Measurements from ENCODE around the gene SH3PXD2A.
A peak's percentile ranks its signal among the peaks of the same experiment; 100 is the strongest.

The SH3PXD2A gene

GRCh38 chr10:103570844-103571655, 284.3 kb downstream of the SH3PXD2A start (continued):
- TF ChIP-seq ZNF398 (tag by site-specific recombination; IDR thresholded peaks at IDR 0.05) (no peak), ZNF600 (tag by site-specific recombination; IDR thresholded peaks at IDR 0.05) (peak; percentile 37; the same call in 1 of the 2 replicates), HOXD13 (CRISPR knock-in tag; IDR thresholded peaks at IDR 0.05; ENCODE audit: borderline replicate concordance) (no peak), TCF7L2 (IDR thresholded peaks at IDR 0.05; ENCODE audit: borderline replicate concordance, low read depth, low read length) (no peak), ZNF184 (tag by site-specific recombination; IDR thresholded peaks at IDR 0.05) (no peak), AEBP2 (tag by site-specific recombination; IDR thresholded peaks at IDR 0.05; ENCODE audit: borderline replicate concordance) (no peak), CTCF (tag by site-specific recombination; IDR thresholded peaks at IDR 0.05) (no peak), ZNF23 (tag by site-specific recombination; IDR thresholded peaks at IDR 0.05; ENCODE audit: borderline replicate concordance) (no peak), ZFP3 (tag by site-specific recombination; IDR thresholded peaks at IDR 0.05; ENCODE audit: low read depth) (no peak), ZNF624 (tag by site-specific recombination; IDR thresholded peaks at IDR 0.05) (no peak), ZNF274 (IDR thresholded peaks at IDR 0.05; ENCODE audit: low read length) (no peak), ZNF274 (tag by site-specific recombination; IDR thresholded peaks at IDR 0.05; ENCODE audit: borderline replicate concordance) (no peak), ZNF140 (tag by site-specific recombination; IDR thresholded peaks at IDR 0.05) (no peak), ZEB2 (tag by site-specific recombination; IDR thresholded peaks at IDR 0.05) (no peak), ZNF654 (tag by site-specific recombination; IDR thresholded peaks at IDR 0.05; ENCODE audit: low read depth) (no peak), PRDM10 (tag by site-specific recombination; IDR thresholded peaks at IDR 0.05) (no peak), HOXA7 (CRISPR knock-in tag; IDR thresholded peaks at IDR 0.05; ENCODE audit: borderline replicate concordance) (no peak), ZIC2 (tag by site-specific recombination; IDR thresholded peaks at IDR 0.05) (peak; percentile 95), ZNF596 (tag by site-specific recombination; IDR thresholded peaks at IDR 0.05) (no peak), ZFHX2 (tag by site-specific recombination; conservative IDR thresholded peaks at IDR 0.05) (peak; percentile 31; the same call in 1 of the 2 replicates), ELK4 (IDR thresholded peaks at IDR 0.05; ENCODE audit: borderline replicate concordance, low read depth, low read length) (no peak), ZBTB6 (tag by site-specific recombination; IDR thresholded peaks at IDR 0.05) (no peak), ZNF335 (tag by site-specific recombination; conservative IDR thresholded peaks at IDR 0.05) (no peak)
